Neural progenitor cell (in vitro differentiated cells): ENCODE data around the gene PROX2.

ENCODE experiments used
- CTCF ChIP-seq: fragments of 200-600 bp; sonication (generic); IDR thresholded peaks from 2 replicates; pipeline ENCODE4 v1.5.1; 2017; ENCODE audit warnings: antibody characterized with exemption, mild to moderate bottlenecking
- EZH2 ChIP-seq: fragments of 200-600 bp; sonication (generic); IDR thresholded peaks from 2 replicates; pipeline ENCODE4 v1.6.1; 2017; ENCODE audit warnings: antibody characterized with exemption, mild to moderate bottlenecking, moderate library complexity

GRCh38 chr14:74836251-74836960 is 39.5 kb downstream of the PROX2 start:
- TF ChIP-seq CTCF (no peak), EZH2 (no peak)
